Suppressor macrophage treated with lipopolysaccharide for 1 hour (primary cell): ENCODE measurements around the gene PTGR3.

Experiments used
- DNase-seq, 3 donors: peaks; one replicate each; pipeline ENCODE4 v3.0.0-alpha.2; 2020 to 2022

PTGR3 gene

GRCh38 chr18:75209129-75209950 is at the start of gene PTGR3:
Gene PTGR3, minus strand, starts transcription at chr18:75209139. Its CDS starts 81 bp downstream, at chr18:75209058.
- DNase-seq, result peak; percentile 69 to 82 (median 70)

- no peak for DNase-seq
Observed at GRCh38 chr18:75257605-75258004, 48.7 kb upstream of the PTGR3 start.

GRCh38 chr18:75256376-75256775 is 47.4 kb upstream of the PTGR3 start:
- peak in 2 of 3 donors; percentile 14 to 31 for DNase-seq

GRCh38 chr18:75255094-75255493 is 46.2 kb upstream of the PTGR3 start:
- DNase-seq, result no peak

- DNase-seq, result peak in 1 of 3 donors; percentile 11
Observed at GRCh38 chr18:75253784-75254183, 44.8 kb upstream of the PTGR3 start.

GRCh38 chr18:75253043-75253442 is 44.1 kb upstream of the PTGR3 start:
- DNase-seq, result no peak

- no peak for DNase-seq
Observed at GRCh38 chr18:75252136-75252535, 43.2 kb upstream of the PTGR3 start.

GRCh38 chr18:75251466-75251865 is 42.5 kb upstream of the PTGR3 start:
- no peak for DNase-seq

GRCh38 chr18:75250471-75250821 is 41.5 kb upstream of the PTGR3 start:
- no peak for DNase-seq

GRCh38 chr18:75249672-75250470 is 40.9 kb upstream of the PTGR3 start:
- DNase-seq, result peak in 2 of 3 donors; percentile 9 to 17

- DNase-seq, result no peak
Observed at GRCh38 chr18:75249175-75249518, 40.2 kb upstream of the PTGR3 start.

- DNase-seq, result no peak
Observed at GRCh38 chr18:75248426-75249174, 39.7 kb upstream of the PTGR3 start.

- peak; percentile 36 to 48 (median 39) for DNase-seq
Observed at GRCh38 chr18:75247611-75248421, 38.9 kb upstream of the PTGR3 start.

GRCh38 chr18:75246721-75247610 is 38.0 kb upstream of the PTGR3 start:
- no peak for DNase-seq

- no peak for DNase-seq
Observed at GRCh38 chr18:75244351-75245313, 35.7 kb upstream of the PTGR3 start.

- no peak for DNase-seq
Observed at GRCh38 chr18:75241705-75242104, 32.8 kb upstream of the PTGR3 start.

- DNase-seq, result no peak
Observed at GRCh38 chr18:75240433-75240832, 31.5 kb upstream of the PTGR3 start.

- DNase-seq, result peak in 1 of 3 donors; percentile 5
Observed at GRCh38 chr18:75238786-75239185, 29.8 kb upstream of the PTGR3 start.

- no peak for DNase-seq
Observed at GRCh38 chr18:75238100-75238499, 29.2 kb upstream of the PTGR3 start.

- no peak for DNase-seq
Observed at GRCh38 chr18:75235896-75236295, 27.0 kb upstream of the PTGR3 start.
